Endothelial cell of umbilical vein (primary cell): Measurements from ENCODE around the gene EPB42. TPM values are rescaled to one million over a fixed set of nuclear protein-coding genes. Genes with fewer than 3 reads are reported as not detected.

ENCODE experiments used
- BruUV-seq: library from RNA; stranded (reverse); fragments of 400-500 nt; replicated peaks from 2 replicates; lab custom pipeline; 2021; lab: Mats Ljungman, UMichigan
- CTCF ChIA-PET: fragments of 300-600, 350-600 bp; sonication (Branson Sonifier 250); formaldehyde crosslinking; loops from one replicate; lab custom pipeline; 2021; ENCODE audit warnings: antibody characterized with exemption, inconsistent platforms; lab: Charles Lee
- POLR2A ChIA-PET: fragments of 300-600, 350-600 bp; sonication (Branson Sonifier 250); formaldehyde crosslinking; loops from one replicate; lab custom pipeline; 2021; ENCODE audit warnings: antibody characterized with exemption, inconsistent platforms; lab: Charles Lee
- DNase-seq: peaks from one replicate; pipeline ENCODE4 v3.0.0-alpha.2; 2011; ENCODE audit warnings: low read depth, low spot score
- FAIRE-seq: peaks from 2 replicates; lab custom pipeline; 2011; peaks lifted over from hg19 to GRCh38; lab: Jason Lieb, UNC
- H2AFZ ChIP-seq: 2 replicates; pipeline ENCODE4 v1.6.0; 2012; ENCODE audit warnings: low read depth, low read length, control low read depth, inconsistent platforms
- H3K27ac ChIP-seq: 2 replicates; pipeline ENCODE4 v1.5.1; 2011; ENCODE audit warnings: low read depth, mild to moderate bottlenecking, control low read depth, low read length, moderate library complexity; ENCODE audit not compliant: insufficient read depth
- H3K27me3 ChIP-seq, 2 experiments: 2 replicates each; pipeline versions ENCODE4 v1.6.0 to v1.6.1; 2011; ENCODE audit warnings: low read length in 2 of 2, mixed read lengths in 1 of 2; ENCODE audit not compliant: control insufficient read depth in 2 of 2, insufficient read depth in 2 of 2
- H3K36me3 ChIP-seq, 2 experiments: 2 replicates in 1 of 2; 3 replicates in 1 of 2; pipeline ENCODE4 v1.5.1; 2011; ENCODE audit warnings: low read length in 2 of 2, mild to moderate bottlenecking in 1 of 2, moderate library complexity in 1 of 2; ENCODE audit not compliant: control insufficient read depth in 2 of 2, insufficient read depth in 2 of 2; ENCODE audit errors: extremely low read depth in 1 of 2
- H3K4me1 ChIP-seq: 3 replicates; pipeline ENCODE4 v1.5.1; 2011; ENCODE audit warnings: mild to moderate bottlenecking, low read length; ENCODE audit not compliant: control insufficient read depth, insufficient read depth; ENCODE audit errors: extremely low read depth
- H3K4me2 ChIP-seq: 2 replicates; pipeline ENCODE4 v1.6.1; 2011; ENCODE audit warnings: low read length, control low read depth, mixed read lengths; ENCODE audit not compliant: insufficient read depth
- H3K4me3 ChIP-seq, 3 experiments: fragments of 200-600 bp in 1 of 3; sonication (generic), shearing (Covaris generic) in 1 of 3; replicated peaks in 1 of 3; 2 replicates each; pipeline ENCODE4 v1.5.1; 2011 to 2016; ENCODE audit warnings: control low read depth in 3 of 3, low read length in 3 of 3, mild to moderate bottlenecking in 2 of 3, inconsistent platforms in 1 of 3, low read depth in 1 of 3, moderate library complexity in 1 of 3; ENCODE audit not compliant: insufficient read depth in 1 of 3
- H3K79me2 ChIP-seq: 2 replicates; pipeline ENCODE4 v1.6.0; 2012; ENCODE audit warnings: low read length, inconsistent platforms; ENCODE audit not compliant: control insufficient read depth, insufficient read depth
- H3K9ac ChIP-seq: replicated peaks from 2 replicates; pipeline ENCODE3; 2011; ENCODE audit warnings: low read length, control low read depth; ENCODE audit not compliant: insufficient read depth; ENCODE audit errors: extremely low read depth
- H3K9me1 ChIP-seq: replicated peaks from 3 replicates; pipeline ENCODE4 v1.6.0; 2011; ENCODE audit warnings: mild to moderate bottlenecking, low read length; ENCODE audit not compliant: control insufficient read depth, insufficient read depth; ENCODE audit errors: extremely low read depth
- H3K9me3 ChIP-seq: replicated peaks from 2 replicates; pipeline ENCODE4 v1.5.1; 2012; ENCODE audit warnings: low read length, inconsistent platforms; ENCODE audit not compliant: control insufficient read depth, insufficient read depth
- H4K20me1 ChIP-seq: replicated peaks from 2 replicates; pipeline ENCODE3; 2011; ENCODE audit warnings: mild to moderate bottlenecking, low read length; ENCODE audit not compliant: control insufficient read depth, insufficient read depth; ENCODE audit errors: extremely low read depth
- CTCF ChIP-seq, 2 donors: IDR thresholded peaks; 1 replicate in 1 of 2; 2 replicates in 1 of 2; pipeline ENCODE4 v1.5.1; 2011; ENCODE audit warnings: low read length in 2 of 2, mild to moderate bottlenecking in 2 of 2, moderate library complexity in 2 of 2, control low read depth in 1 of 2, inconsistent platforms in 1 of 2, low read depth in 1 of 2; ENCODE audit not compliant: insufficient read depth in 1 of 2; ENCODE audit errors: extremely low read depth in 1 of 2
- EZH2 ChIP-seq: IDR thresholded peaks from 2 replicates; pipeline ENCODE4 v1.6.1; 2012; ENCODE audit warnings: borderline replicate concordance, low read depth, mild to moderate bottlenecking, moderate library complexity, low read length, inconsistent platforms; ENCODE audit not compliant: severe bottlenecking
- FOS ChIP-seq: IDR thresholded peaks from 2 replicates; pipeline ENCODE4 v1.6.1; 2011; ENCODE audit warnings: mild to moderate bottlenecking, low read length, moderate library complexity, borderline replicate concordance; ENCODE audit not compliant: insufficient read depth
- GATA2 ChIP-seq: IDR thresholded peaks from 2 replicates; pipeline ENCODE4 v1.7.0; 2011; ENCODE audit warnings: low read depth, mild to moderate bottlenecking, moderate library complexity, mixed read lengths, low read length; ENCODE audit not compliant: insufficient read length, insufficient read depth
- JUN ChIP-seq: IDR thresholded peaks from 2 replicates; pipeline ENCODE4 v1.6.1; 2011; ENCODE audit warnings: borderline replicate concordance, low read depth; ENCODE audit not compliant: insufficient read length, insufficient read depth
- MAX ChIP-seq: IDR thresholded peaks from 2 replicates; pipeline ENCODE4 v1.6.1; 2011; ENCODE audit not compliant: insufficient read depth, insufficient read length
- MYC ChIP-seq: IDR thresholded peaks from one replicate; pipeline ENCODE4 v1.6.1; 2011; ENCODE audit warnings: mild to moderate bottlenecking, low read depth, low read length
- POLR2A ChIP-seq: IDR thresholded peaks from 2 replicates; pipeline ENCODE4 v1.6.1; 2012; ENCODE audit warnings: low read depth, mild to moderate bottlenecking, control low read depth, low read length
- POLR2AphosphoS5 ChIP-seq: IDR thresholded peaks from 2 replicates; pipeline ENCODE4 v1.6.1; 2012; ENCODE audit warnings: low read depth, mild to moderate bottlenecking, control low read depth, low read length, moderate library complexity; ENCODE audit not compliant: insufficient read depth
- dilution Hi-C: fragments of 300-500 bp; cut with MboI; formaldehyde crosslinking; loops from one replicate; pipeline ENCODE4 v1.15.0; 2019; ENCODE audit warnings: low sequenced_read_pairs; ENCODE audit not compliant: extremely low pct_ligation_motif_present
- intact Hi-C: fragments of 100-400 bp; cut with micrococcal nuclease; formaldehyde crosslinking; loops from one replicate; pipeline ENCODE4 v1.10.0; 2022
- polyA plus RNA-seq, 4 experiments: library from polyadenylated mRNA; depleted of rRNA in 3 of 4; stranded (reverse) in 3 of 4; unstranded in 1 of 4; fragments of >200 nt; gene quantifications; 2 replicates each; pipeline versions ENCODE4 v1.2.1 to v1.2.3, GENCODE V29; 2011 to 2012; ENCODE audit warnings: missing spikeins in 1 of 4
- total RNA-seq: library from RNA; stranded (reverse); gene quantifications from 2 replicates; pipeline ENCODE4 v1.2.3, GENCODE V29; 2021

Gene EPB42
- total and polyA plus RNA-seq, 2 donors (not counting 3 experiments of a cell fraction or from before 2014, with no cell fraction given), result not detected

GRCh38 chr15:43246261-43246774 lies 25.5 kb upstream of the EPB42 start:
- CTCF ChIA-PET, result interaction anchor here (1.5 to 4.6 kb wide), 2 partner anchors 20 to 39 kb away, joined by 4 to 28 read pairs; no protein-coding TSS in a partner anchor
- intact Hi-C loops, result no loop called here

More at GRCh38 chr15:43246261-43246774, 25.5 kb upstream of the EPB42 start:
- Histone ChIP-seq H3K4me2 (no peak overlapping the region), H3K9me1 (no peaks in the 10 kb centered on the region), H3K79me2 (no peaks in the 10 kb centered on the region), H3K27me3 (peaks cover 8 to 14% of the 10 kb centered on the region in 2 experiments), H3K36me3 (no peaks in the 10 kb centered on the region), H3K9ac (no peak overlapping the region), H3K9me3 (no peaks in the 10 kb centered on the region), H4K20me1 (no peaks in the 10 kb centered on the region), H3K4me3 (no peak overlapping the region), H3K27ac (no peak overlapping the region), H3K4me1 (no peaks in the 10 kb centered on the region), H2AFZ (no peak overlapping the region)
- no peak for DNase-seq
- no peak for FAIRE-seq
- dilution Hi-C loops, result no loop called here
- BruUV-seq, result no TSS peak
- POLR2A ChIA-PET, result no interaction called here
- TF ChIP-seq MYC (no peak), MAX (no peak), CTCF (IDR thresholded peaks at IDR 0.05; ENCODE audit: extremely low read depth in 1 of 2, insufficient read depth in 1 of 2, low read depth in 1 of 2, low read length in 2 of 2) (no peak), POLR2A (no peak), POLR2AphosphoS5 (no peak), EZH2 (no peak), FOS (no peak), JUN (no peak), GATA2 (no peak)
